B cell (primary cell): ENCODE data around the gene GCN1. TPM values are rescaled to one million over a fixed set of nuclear protein-coding genes. Genes with fewer than 3 reads are reported as not detected.

Experiments used
- ATAC-seq: fragments of 200-7000 bp; cut with Tn5 transposase; one replicate; pipeline ENCODE4 v1.10.0; 2021; ENCODE audit warnings: low read depth, mild to moderate bottlenecking, moderate number of reproducible peaks, moderate library complexity
- CTCF ChIA-PET: fragments of 350-600 bp; sonication (Branson Sonifier 250); formaldehyde crosslinking; loops from one replicate; lab custom pipeline; 2021; ENCODE audit warnings: antibody characterized with exemption, inconsistent platforms; lab: Charles Lee
- POLR2A ChIA-PET: fragments of 350-600 bp; sonication (Branson Sonifier 250); formaldehyde crosslinking; loops from one replicate; lab custom pipeline; 2021; ENCODE audit warnings: antibody characterized with exemption; lab: Charles Lee
- DNase-seq: peaks from one replicate; pipeline ENCODE4 v3.0.0; 2013
- H2AFZ ChIP-seq: 2 replicates; pipeline ENCODE4 v1.6.1; 2012; ENCODE audit warnings: mild to moderate bottlenecking, low read depth, low read length; ENCODE audit not compliant: insufficient read depth, poor library complexity, severe bottlenecking
- H3K27ac ChIP-seq, 2 donors: 1 replicate in 1 of 2; 2 replicates in 1 of 2; pipeline ENCODE4 v1.5.1; 2012 to 2013; ENCODE audit warnings: low read length in 2 of 2, mild to moderate bottlenecking in 2 of 2, moderate library complexity in 1 of 2
- H3K27me3 ChIP-seq, 4 experiments: fragments of 200-600 bp in 1 of 4; sonication (generic) in 1 of 4; replicated peaks in 1 of 4; 1 replicate in 2 of 4; 2 replicates in 2 of 4; pipeline versions ENCODE4 v1.6.1 to v1.7.0; 2013 to 2016; ENCODE audit warnings: low read length in 3 of 4, mild to moderate bottlenecking in 2 of 4, mixed read lengths in 1 of 4, moderate library complexity in 1 of 4; ENCODE audit not compliant: insufficient read depth in 4 of 4, control insufficient read depth in 3 of 4; ENCODE audit errors: control extremely low read depth in 1 of 4
- H3K36me3 ChIP-seq, 2 experiments: replicated peaks in 1 of 2; 1 replicate in 1 of 2; 2 replicates in 1 of 2; pipeline versions ENCODE4 v1.6.1 to v1.7.1; 2013; ENCODE audit warnings: low read length in 1 of 2; ENCODE audit not compliant: insufficient read depth in 2 of 2, control insufficient read depth in 1 of 2; ENCODE audit errors: control extremely low read depth in 1 of 2, extremely low read depth in 1 of 2
- H3K4me1 ChIP-seq, 2 donors: fragments of 200-600 bp in 1 of 2; sonication (generic) in 1 of 2; 1 replicate in 1 of 2; 2 replicates in 1 of 2; pipeline versions ENCODE4 v1.5.1 to v1.6.1; 2013 to 2017; ENCODE audit warnings: low read length in 2 of 2; ENCODE audit not compliant: control insufficient read depth in 2 of 2, insufficient read depth in 2 of 2
- H3K4me2 ChIP-seq: replicated peaks from 2 replicates; pipeline ENCODE3; 2012; ENCODE audit warnings: mild to moderate bottlenecking, low read depth, low read length; ENCODE audit not compliant: poor library complexity, severe bottlenecking
- H3K4me3 ChIP-seq, 5 experiments: fragments of 200-600 bp in 1 of 5; sonication (generic) in 1 of 5; 1 replicate in 3 of 5; 2 replicates in 2 of 5; pipeline versions ENCODE4 v1.5.1 to v1.7.0; 2011 to 2016; ENCODE audit warnings: low read length in 4 of 5, mild to moderate bottlenecking in 4 of 5, low read depth in 2 of 5, control low read depth in 1 of 5, moderate library complexity in 1 of 5; ENCODE audit not compliant: insufficient read depth in 1 of 5; ENCODE audit errors: control extremely low read depth in 1 of 5, extremely low read depth in 1 of 5
- H3K79me2 ChIP-seq: fragments of 200-600 bp; sonication (generic); one replicate; pipeline ENCODE4 v1.6.0; 2016; ENCODE audit warnings: low read length; ENCODE audit not compliant: control insufficient read depth, insufficient read depth
- H3K9ac ChIP-seq: fragments of 200-600 bp; sonication (generic); 2 replicates; pipeline ENCODE4 v1.6.1; 2017; ENCODE audit warnings: mild to moderate bottlenecking, low read length, moderate library complexity
- H3K9me3 ChIP-seq, 3 donors: one replicate each; pipeline versions ENCODE4 v1.6.1 to v1.7.1; 2013; ENCODE audit warnings: low read length in 2 of 3; ENCODE audit not compliant: control insufficient read depth in 2 of 3, insufficient read depth in 1 of 3; ENCODE audit errors: control extremely low read depth in 1 of 3
- H4K20me1 ChIP-seq: 2 replicates; pipeline ENCODE4 v1.6.0; 2012; ENCODE audit warnings: mild to moderate bottlenecking, low read length; ENCODE audit not compliant: insufficient read depth, control insufficient read depth, poor library complexity, severe bottlenecking
- H3K27ac Mint-ChIP-seq: one replicate; pipeline ENCODE4 v1.8.0; 2021; ENCODE audit warnings: mixed read lengths
- H3K27me3 Mint-ChIP-seq: one replicate; pipeline ENCODE4 v1.8.0; 2021; ENCODE audit warnings: mixed read lengths
- H3K4me1 Mint-ChIP-seq: one replicate; pipeline ENCODE4 v1.8.0; 2021; ENCODE audit warnings: mixed read lengths
- H3K4me3 Mint-ChIP-seq: one replicate; pipeline ENCODE4 v1.8.0; 2021; ENCODE audit warnings: mixed read lengths
- H3K9me3 Mint-ChIP-seq: one replicate; pipeline ENCODE4 v1.8.0; 2022; ENCODE audit warnings: mixed read lengths; ENCODE audit not compliant: insufficient read depth
- EZH2 ChIP-seq: IDR thresholded peaks from 2 replicates; pipeline ENCODE4 v1.6.1; 2012; ENCODE audit warnings: borderline replicate concordance, low read depth, mild to moderate bottlenecking, moderate library complexity, low read length; ENCODE audit not compliant: insufficient read depth, poor library complexity, severe bottlenecking
- WGBS: methylation state at CpG from one replicate; pipeline ENCODE4 v1.1.5; 2013; ENCODE audit warnings: missing lambda C conversion rate; ENCODE audit not compliant: insufficient coverage; 5-methylcytosine and 5-hydroxymethylcytosine counted together
- intact Hi-C: fragments of 100-400 bp; cut with micrococcal nuclease; formaldehyde crosslinking; loops from one replicate; pipeline ENCODE4 v1.10.0; 2022
- polyA plus RNA-seq: library from polyadenylated mRNA; depleted of rRNA; stranded (reverse); fragments of >200 nt; gene quantifications from 2 replicates; pipeline ENCODE4 v1.2.3, GENCODE V29; 2012
- total RNA-seq, 2 donors: library from RNA; stranded (reverse); fragments of 120-200 nt in 1 of 2; gene quantifications; 1 replicate in 1 of 2; 2 replicates in 1 of 2; pipeline versions ENCODE4 v1.2.3 to v1.2.4, GENCODE V29; 2013 to 2022
- TF ChIP-seq, protein P1 (sequence below): fragments of 200-600 bp; IDR thresholded peaks from one replicate; pipeline ENCODE4 v1.8.0; 2022; ENCODE audit warnings: antibody characterized with exemption, mild to moderate bottlenecking

The GCN1 gene
- total and polyA plus RNA-seq, 2 donors (not counting 1 experiment from before 2014, with no cell fraction given), result 41.3 to 127 TPM

DNA sequence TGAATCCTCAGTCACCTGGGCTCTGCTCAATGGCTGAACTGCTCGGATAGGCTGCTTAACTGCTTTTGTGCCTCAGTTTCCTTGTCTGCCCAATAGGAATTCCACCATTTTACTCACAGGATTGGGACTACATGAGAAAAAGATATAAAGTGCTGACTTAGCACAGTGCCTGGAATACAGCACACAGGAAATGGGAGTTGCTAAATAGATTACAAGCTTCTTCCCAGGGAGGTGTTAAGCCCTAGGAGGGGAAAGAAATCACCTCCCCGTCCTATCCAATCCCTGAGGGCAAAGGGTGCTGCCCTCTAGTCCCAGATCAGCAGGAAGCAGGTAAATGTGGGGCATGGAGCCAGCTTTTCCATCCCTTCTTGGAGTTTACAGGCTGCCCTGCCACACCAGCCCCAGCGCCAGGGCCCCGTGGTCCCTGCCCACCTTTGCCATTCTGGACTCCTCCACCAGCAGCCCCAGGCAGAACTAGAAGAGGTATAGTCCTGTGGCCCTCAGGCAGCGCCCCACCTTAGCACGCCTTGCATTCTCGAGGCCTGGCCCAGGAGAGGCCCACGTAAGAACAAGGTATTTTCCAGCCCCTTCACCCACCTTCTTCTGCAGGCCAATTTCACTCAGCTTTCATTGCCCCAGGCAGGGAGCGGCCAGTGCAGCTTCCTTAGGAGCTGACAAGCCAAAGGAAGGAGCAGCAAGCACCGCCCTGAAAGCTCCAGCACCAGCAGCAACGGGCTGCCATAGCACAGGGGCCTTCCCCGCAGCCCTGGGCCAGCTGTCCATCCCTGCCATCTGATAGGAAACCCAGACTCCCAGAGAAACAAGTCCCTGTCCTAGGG, 35.2 kb upstream of the GCN1 start:
- POLR2A ChIA-PET, result interaction anchor here (0.5 kb wide), 1 partner anchor 283 kb away, joined by 3 read pairs; no protein-coding TSS in a partner anchor
- no peak overlapping the region for H2AFZ ChIP-seq
- H3K4me1 Mint-ChIP-seq, result peaks cover 43% of the 10 kb centered on the region

More for the DNA sequence above, 35.2 kb upstream of the GCN1 start:
- CTCF ChIA-PET, result interaction anchor here (2.8 to 11.5 kb wide), 6 partner anchors 8 to 61 kb away, joined by 22 to 313 read pairs (median 38); partner anchors contain the start of genes PXN, RNU4-2 and RPLP0
- H3K79me2 ChIP-seq, result peaks cover 7% of the 10 kb centered on the region
- no peak for DNase-seq
- no peak overlapping the region for H3K27ac ChIP-seq
- H3K4me3 Mint-ChIP-seq, result no peak overlapping the region
- ATAC-seq, result no peak
- peaks cover 43% of the 10 kb centered on the region for H3K27me3 Mint-ChIP-seq
- no peak overlapping the region for H3K4me3 ChIP-seq
- peaks cover 12% of the 10 kb centered on the region for H4K20me1 ChIP-seq
- no peaks in the 10 kb centered on the region for H3K9me3 Mint-ChIP-seq
- intact Hi-C loops, result no loop called here
- no peaks in the 10 kb centered on the region for H3K36me3 ChIP-seq
- 86% methylated on average over 11 of the region's 12 CpGs for WGBS
- H3K9me3 ChIP-seq, result peaks cover 0 to 14% (median 0%) of the 10 kb centered on the region in 3 donors
- no peak overlapping the region for H3K27ac Mint-ChIP-seq
- H3K4me1 ChIP-seq, result peaks cover 55% of the 10 kb centered on the region in 2 donors
- TF ChIP-seq EZH2, result no peak
- TF ChIP-seq, protein P1, sequence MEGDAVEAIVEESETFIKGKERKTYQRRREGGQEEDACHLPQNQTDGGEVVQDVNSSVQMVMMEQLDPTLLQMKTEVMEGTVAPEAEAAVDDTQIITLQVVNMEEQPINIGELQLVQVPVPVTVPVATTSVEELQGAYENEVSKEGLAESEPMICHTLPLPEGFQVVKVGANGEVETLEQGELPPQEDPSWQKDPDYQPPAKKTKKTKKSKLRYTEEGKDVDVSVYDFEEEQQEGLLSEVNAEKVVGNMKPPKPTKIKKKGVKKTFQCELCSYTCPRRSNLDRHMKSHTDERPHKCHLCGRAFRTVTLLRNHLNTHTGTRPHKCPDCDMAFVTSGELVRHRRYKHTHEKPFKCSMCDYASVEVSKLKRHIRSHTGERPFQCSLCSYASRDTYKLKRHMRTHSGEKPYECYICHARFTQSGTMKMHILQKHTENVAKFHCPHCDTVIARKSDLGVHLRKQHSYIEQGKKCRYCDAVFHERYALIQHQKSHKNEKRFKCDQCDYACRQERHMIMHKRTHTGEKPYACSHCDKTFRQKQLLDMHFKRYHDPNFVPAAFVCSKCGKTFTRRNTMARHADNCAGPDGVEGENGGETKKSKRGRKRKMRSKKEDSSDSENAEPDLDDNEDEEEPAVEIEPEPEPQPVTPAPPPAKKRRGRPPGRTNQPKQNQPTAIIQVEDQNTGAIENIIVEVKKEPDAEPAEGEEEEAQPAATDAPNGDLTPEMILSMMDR, result no peak
- no peak overlapping the region for H3K4me2 ChIP-seq
- H3K27me3 ChIP-seq, result peaks cover 0 to 80% (median 41%) of the 10 kb centered on the region in 4 experiments
- H3K9ac ChIP-seq, result no peak overlapping the region
